Stimulated activated CD4-positive, alpha-beta T cell treated with anti-CD3 and anti-CD28 coated beads, Interleukin-1b, Interleukin-23, amount 100 ng/mL, for 1 hour (primary cell): Measurements from ENCODE around the gene ANP32B.
"Not testable (repeated sequence)": the region's sequence is repeated elsewhere in the genome, so short reads cannot be mapped to it uniquely, and the experiment has no call there.

Source experiments
- DNase-seq, 2 donors: peaks; one replicate each; pipeline ENCODE4 v3.0.0-alpha.2; 2020; ENCODE audit warnings: low read depth in 2 of 2

ANP32B gene

DNA sequence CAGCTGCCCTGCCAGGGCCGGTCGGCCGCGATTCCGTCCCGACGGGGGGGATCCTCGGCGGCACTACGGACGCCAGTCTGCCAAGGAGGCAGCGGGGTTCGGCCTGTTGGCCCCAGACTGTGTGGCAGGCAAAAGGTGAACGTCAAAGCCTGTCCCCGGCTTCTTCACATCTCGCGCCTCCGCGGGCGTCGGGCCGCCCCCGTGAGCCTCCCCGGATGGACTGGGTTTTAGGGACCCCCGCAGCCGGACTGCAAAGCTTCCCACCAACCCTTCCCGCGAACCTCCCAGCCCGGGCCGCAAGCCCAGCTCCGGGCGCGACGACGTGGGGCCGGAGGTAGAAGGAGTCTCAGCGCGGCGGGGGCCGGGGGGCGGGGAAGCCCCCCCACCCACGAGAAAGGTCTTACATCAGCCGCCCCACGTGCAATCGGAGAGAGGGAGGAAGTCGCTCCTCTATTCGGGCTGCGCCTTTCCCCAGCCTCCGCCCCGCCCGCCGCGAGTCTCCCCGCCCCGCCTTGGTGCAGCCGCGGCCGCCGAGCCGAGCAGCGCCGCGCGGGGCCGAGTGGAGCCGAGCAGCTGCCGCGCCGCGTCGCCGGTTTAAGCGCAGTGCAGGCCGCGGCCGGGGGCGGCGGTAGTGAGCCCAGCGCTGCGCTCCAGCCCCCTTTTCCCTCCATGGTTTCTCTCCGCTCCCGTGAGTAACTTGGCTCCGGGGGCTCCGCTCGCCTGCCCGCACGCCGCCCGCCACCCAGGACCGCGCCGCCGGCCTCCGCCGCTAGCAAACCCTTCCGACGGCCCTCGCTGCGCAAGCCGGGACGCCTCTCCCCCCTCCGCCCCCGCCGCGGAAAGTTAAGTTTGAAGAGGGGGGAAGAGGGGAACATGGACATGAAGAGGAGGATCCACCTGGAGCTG lies at the start of gene ANP32B:
Gene ANP32B, plus strand, starts transcription at position 659 of the 906 bp plus-strand sequence. Its CDS starts 215 bp downstream, at position 874.
- peak; percentile 86 to 91 for DNase-seq

GRCh38 chr9:97934321-97935115 lies 48.6 kb upstream of the ANP32B start:
- no peak for DNase-seq

- no peak for DNase-seq
Measured at GRCh38 chr9:97935276-97935675, 47.9 kb upstream of the ANP32B start.

GRCh38 chr9:97936998-97937397 lies 46.1 kb upstream of the ANP32B start:
- no peak for DNase-seq

DNA sequence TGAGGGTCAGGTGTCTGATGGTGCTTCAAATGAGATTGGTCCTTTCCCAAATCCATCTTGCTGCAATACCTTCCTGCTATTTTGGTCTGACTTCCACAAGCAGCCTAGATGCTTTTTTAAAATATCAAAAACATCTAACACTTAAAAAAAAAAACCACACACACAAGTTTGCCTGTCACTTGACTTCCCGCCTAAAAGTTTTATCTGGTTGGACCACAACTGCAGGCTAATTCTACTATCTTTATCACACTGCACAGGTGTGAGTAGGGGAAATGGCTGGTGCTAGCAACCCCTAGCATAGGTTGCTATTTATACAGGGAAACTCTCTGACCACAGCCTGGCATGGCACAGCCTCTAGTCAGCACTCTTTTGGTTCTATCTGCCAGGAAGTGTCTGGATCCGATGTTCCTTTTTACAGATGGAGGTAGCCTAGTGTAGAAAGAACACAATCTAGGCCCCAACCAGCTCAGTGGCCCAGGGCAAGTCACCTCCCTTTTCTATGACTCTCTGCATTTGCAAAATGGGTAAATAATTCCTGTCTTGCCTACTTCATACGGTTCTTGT lies 45.0 kb upstream of the ANP32B start, which contains the start of gene HEMGN:
Gene HEMGN, minus strand, starts transcription at position 92 of the 564 bp plus-strand sequence. Its CDS starts 36 bp downstream, at position 56.
- no peak for DNase-seq

- DNase-seq = no peak
Measured at GRCh38 chr9:97940233-97940632, 42.9 kb upstream of the ANP32B start.

DNA sequence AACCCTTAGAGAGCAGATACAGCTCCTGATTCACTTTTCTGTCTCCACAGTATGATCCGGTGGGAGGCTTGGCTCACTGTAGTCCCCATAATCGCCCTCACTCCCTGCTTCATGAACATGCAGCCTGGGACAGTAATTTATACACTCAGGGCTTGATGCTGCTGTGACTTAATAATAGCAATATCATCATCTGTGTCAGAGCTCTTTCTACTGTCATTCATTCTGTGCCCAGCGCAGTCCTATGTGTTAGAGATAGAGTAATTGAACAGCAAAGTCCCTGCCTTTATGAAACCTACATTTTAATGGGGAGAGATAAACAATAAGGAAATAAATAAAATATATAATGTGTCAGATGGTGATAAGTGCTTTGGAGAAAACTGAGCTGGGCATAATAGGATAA lies 42.4 kb upstream of the ANP32B start:
- no peak for DNase-seq

DNA sequence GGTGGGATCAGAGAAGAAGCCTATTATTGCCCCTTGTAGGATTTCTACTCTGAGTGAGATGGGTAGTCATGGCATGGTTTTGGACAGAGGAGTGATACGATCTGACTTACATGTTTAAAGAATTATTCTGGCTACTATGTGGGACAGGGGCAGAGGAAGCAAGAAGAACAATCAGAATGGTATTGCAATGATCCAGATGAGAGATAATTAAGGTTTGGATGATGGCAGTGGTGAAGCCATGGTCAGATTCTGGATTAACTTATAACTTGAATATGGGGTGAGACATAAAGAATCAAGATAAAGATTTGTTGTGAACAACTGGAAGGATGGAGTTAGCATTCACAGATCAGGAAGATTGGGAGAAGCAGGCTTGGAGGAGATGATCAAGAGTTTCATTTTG lies 41.8 kb upstream of the ANP32B start:
- no peak for DNase-seq

- no peak for DNase-seq
Measured at GRCh38 chr9:97943308-97943855, 39.8 kb upstream of the ANP32B start.

GRCh38 chr9:97944612-97945011 lies 38.5 kb upstream of the ANP32B start:
- DNase-seq = no peak

DNA sequence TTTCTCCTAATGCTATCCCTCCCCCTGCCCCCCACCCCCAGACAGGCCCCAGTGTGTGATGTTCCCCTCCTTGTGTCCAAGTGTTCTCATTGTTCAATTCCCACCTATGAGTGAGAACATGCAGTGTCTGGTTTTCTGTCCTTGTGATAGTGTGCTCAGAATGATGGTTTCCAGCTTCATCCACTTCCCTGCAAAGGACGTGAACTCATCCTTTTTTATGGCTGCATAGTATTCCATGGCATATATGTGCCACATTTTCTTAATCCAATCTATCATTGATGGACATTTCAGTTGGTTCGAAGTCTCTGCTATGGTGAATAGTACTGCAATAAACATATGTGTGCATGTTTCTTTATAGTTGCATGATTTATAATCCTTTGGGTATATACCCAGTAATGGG lies 37.7 kb upstream of the ANP32B start:
- DNase-seq = not testable (repeated sequence)

- not testable (repeated sequence) for DNase-seq
Measured at GRCh38 chr9:97947094-97947493, 36.0 kb upstream of the ANP32B start.

- not testable (repeated sequence) for DNase-seq
Measured at GRCh38 chr9:97950873-97951272, 32.3 kb upstream of the ANP32B start.

- DNase-seq = peak; percentile 12 to 23
Measured at GRCh38 chr9:97954550-97954989, 28.6 kb upstream of the ANP32B start.

GRCh38 chr9:97956331-97956730 lies 26.8 kb upstream of the ANP32B start:
- no peak for DNase-seq

DNA sequence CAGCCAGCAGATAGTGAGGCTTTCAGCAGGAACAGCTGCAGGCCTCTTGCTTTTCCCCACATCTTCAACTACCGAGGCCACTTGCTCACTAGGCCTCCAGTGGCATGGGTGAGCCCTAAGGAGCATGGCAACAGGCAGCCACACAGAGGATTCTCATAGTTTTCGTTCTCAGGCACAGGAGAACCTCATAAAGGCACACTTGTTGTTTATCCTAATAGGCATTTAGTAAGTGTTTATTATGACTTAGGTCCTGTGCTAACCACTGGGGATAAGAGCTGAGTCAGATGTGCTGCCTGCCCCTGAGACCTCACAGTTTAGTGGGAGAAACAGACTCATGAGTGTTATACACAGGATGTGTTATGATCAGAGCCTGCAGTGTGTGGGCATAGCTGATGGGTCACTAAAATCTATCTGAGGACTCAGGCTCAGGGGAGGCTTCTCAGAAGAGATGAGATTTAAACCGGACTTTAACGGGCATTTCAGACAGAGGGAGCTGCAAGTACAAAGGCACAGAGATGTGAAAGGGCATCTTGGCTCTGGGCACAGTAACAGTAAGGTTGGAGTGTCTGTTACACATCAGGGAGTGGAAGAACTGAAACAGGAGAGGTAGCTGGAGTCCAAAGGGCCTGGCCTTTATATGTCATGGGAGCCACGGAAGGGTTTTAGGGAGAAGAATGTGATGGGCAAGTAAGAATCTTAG lies 24.2 kb upstream of the ANP32B start:
- DNase-seq = no peak

DNA sequence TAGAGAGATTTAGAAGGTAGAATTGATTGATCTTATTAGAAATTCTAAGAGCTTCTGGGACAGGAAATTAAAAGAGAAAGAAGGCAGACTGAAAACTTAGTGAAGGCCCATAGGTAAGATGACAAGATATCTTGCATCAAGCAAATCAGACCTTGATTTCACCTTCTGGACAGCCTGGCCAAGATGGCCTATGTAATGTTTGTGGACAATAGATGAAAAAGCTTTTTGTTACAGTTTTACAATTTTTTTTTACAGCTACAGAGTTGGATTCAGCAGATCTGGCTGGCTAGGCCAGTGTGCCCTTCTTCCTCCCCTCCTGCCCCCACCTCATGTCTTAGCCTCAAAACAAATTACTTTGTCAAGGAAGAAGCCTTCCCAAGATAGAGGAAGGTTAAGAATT lies 23.6 kb upstream of the ANP32B start:
- DNase-seq = no peak

GRCh38 chr9:97960678-97961328 lies 22.3 kb upstream of the ANP32B start:
- not testable (repeated sequence) for DNase-seq

GRCh38 chr9:97961361-97961760 lies 21.8 kb upstream of the ANP32B start:
- DNase-seq = no peak

- DNase-seq = no peak
Measured at GRCh38 chr9:97962136-97962535, 21.0 kb upstream of the ANP32B start.

DNA sequence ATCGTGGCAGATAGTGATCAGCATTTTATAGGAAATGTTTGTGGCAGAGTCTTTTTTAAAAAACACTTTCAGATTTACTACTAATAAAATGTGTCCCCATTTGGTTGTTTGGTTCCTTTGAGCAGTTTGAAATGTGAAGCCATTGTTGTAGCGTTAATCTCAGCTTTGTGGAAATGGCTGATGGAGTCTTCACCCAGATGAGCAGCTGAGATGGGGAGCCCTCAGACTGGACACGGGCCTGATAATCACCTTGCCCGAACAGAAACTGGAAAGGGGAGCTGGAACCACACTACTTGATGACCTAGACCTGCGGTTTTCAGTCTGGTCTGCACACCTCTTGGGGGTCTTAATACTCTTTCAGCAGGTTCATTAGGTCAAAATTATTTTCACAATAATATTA lies 20.6 kb upstream of the ANP32B start:
- no peak for DNase-seq
